ENCODE measurements around the gene UXT. TPM values are rescaled to one million over a fixed set of nuclear protein-coding genes. Genes with fewer than 3 reads are reported as not detected.

UXT gene
- total and polyA plus RNA-seq, 4 donors = 34.0 to 99.0 (median 65.3) TPM

GRCh38 chrX:47707031-47707780 is 48.2 kb upstream of the UXT start:
- Histone ChIP-seq H3K27ac (ENCODE audit: low read depth in 1 of 2, low read length in 2 of 2) (no peak overlapping the region), H3K9me3 (ENCODE audit: control insufficient read depth in 4 of 4, low read length in 3 of 4) (no peaks in the 10 kb centered on the region), H3K9ac (ENCODE audit: low read depth in 1 of 2, low read length in 2 of 2) (no peak overlapping the region), H3K36me3 (ENCODE audit: control insufficient read depth in 4 of 4, insufficient read depth in 3 of 4, low read depth in 1 of 4, low read length in 3 of 4) (no peaks in the 10 kb centered on the region), H3K4me3 (ENCODE audit: low read depth in 1 of 3, low read length in 3 of 3) (no peak overlapping the region), H3K27me3 (ENCODE audit: control insufficient read depth in 4 of 4, insufficient read depth in 4 of 4, low read length in 3 of 4) (no peaks in the 10 kb centered on the region), H3K4me1 (ENCODE audit: control insufficient read depth in 4 of 4, insufficient read depth in 4 of 4, low read length in 3 of 4) (no peaks in the 10 kb centered on the region)
- DNase-seq (ENCODE audit: low spot score) = no peak
- no peak for TF ChIP-seq ZBTB33 (IDR thresholded peaks at IDR 0.05)
- TF ChIP-seq YY1 (IDR thresholded peaks at IDR 0.05) = no peak
- no peak for TF ChIP-seq NR2F2 (IDR thresholded peaks at IDR 0.05)
- TF ChIP-seq HNF4G (IDR thresholded peaks at IDR 0.05) = no peak
- TF ChIP-seq REST (IDR thresholded peaks at IDR 0.05) = no peak
- 76% methylated on average over 7 of the region's 7 CpGs for WGBS

- DNase-seq (ENCODE audit: low spot score) = no peak
- H3K4me1 ChIP-seq (ENCODE audit: control insufficient read depth in 4 of 4, insufficient read depth in 4 of 4, low read length in 3 of 4) = no peaks in the 10 kb centered on the region
- no peak overlapping the region for H3K4me3 ChIP-seq (ENCODE audit: low read depth in 1 of 3, low read length in 3 of 3)
- H3K27me3 ChIP-seq (ENCODE audit: control insufficient read depth in 4 of 4, insufficient read depth in 4 of 4, low read length in 3 of 4) = no peaks in the 10 kb centered on the region
- no peak for TF ChIP-seq REST (IDR thresholded peaks at IDR 0.05)
- TF ChIP-seq ATF3 (IDR thresholded peaks at IDR 0.05) = no peak
- no peak for TF ChIP-seq MAX (IDR thresholded peaks at IDR 0.05)
- no peak for TF ChIP-seq FOXA1 (IDR thresholded peaks at IDR 0.05)
- no peak for TF ChIP-seq SP1 (IDR thresholded peaks at IDR 0.05)
- TF ChIP-seq CTCF (IDR thresholded peaks at IDR 0.05; ENCODE audit: low read depth, low read length, missing input control) = no peak
- no peak for TF ChIP-seq EGR1 (IDR thresholded peaks at IDR 0.05; ENCODE audit: low read depth in 2 of 2)
- TF ChIP-seq RXRA (IDR thresholded peaks at IDR 0.05) = no peak
- no peak for TF ChIP-seq YY1 (IDR thresholded peaks at IDR 0.05)
- TF ChIP-seq HNF4A (conservative IDR thresholded peaks at IDR 0.05) = no peak
- no peak for TF ChIP-seq NR2F2 (IDR thresholded peaks at IDR 0.05)
- no peaks in the 10 kb centered on the region for H3K9me3 ChIP-seq (ENCODE audit: control insufficient read depth in 4 of 4, low read length in 3 of 4)
- H3K27ac ChIP-seq (ENCODE audit: low read depth in 1 of 2, low read length in 2 of 2) = no peak overlapping the region
- 70% methylated on average over 3 of the region's 3 CpGs for WGBS
- no peaks in the 10 kb centered on the region for H3K36me3 ChIP-seq (ENCODE audit: control insufficient read depth in 4 of 4, insufficient read depth in 3 of 4, low read depth in 1 of 4, low read length in 3 of 4)
- no peak overlapping the region for H3K9ac ChIP-seq (ENCODE audit: low read depth in 1 of 2, low read length in 2 of 2)
These were observed 47.6 kb upstream of the UXT start for GRCh38 chrX:47706575-47706974.

All from liver (tissue), 9 donors.